Measurements from ENCODE around the gene ADGRL2.

DNA sequence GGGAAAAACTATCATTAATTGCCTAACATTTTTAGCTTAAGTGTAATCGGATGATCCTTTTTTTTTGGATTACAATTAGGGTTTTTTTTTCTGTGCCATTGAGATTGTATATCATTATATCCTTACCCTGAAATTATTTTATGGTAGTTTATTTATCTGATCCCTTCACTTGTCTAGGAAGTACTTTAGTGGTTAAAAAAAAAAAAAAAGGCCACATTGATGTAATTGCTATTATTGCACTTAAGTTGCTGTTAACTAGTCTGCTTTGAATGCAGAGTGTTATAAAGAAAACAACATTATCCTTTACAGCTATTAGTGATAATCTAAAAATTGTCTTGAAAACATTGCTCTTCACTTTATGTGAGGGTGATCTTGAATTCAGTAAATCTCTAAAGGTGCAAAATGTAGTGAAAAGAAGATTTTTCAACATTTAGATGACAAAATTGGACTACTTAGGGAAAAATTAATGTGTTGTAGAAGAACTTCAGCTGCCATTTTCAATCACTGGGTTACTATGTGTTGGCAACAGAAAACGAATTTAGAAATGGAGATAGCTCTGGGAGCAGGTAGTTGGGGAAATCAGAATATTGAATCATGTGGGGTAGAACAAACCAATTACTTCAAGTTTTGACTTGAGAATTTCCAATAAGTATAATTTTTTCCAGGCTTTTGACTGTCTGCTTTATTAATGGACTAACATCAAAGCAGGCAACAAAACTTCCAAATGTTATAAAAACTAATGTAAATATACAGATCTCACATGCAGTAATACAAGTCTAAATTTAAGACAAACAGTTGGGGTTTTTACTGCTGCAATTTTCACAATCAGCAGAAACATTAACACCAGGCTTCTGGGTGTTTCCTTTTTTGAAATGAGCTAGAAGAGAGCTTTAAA lies 5.0 kb downstream of the ADGRL2 start:
- TF ChIP-seq CTCF (IDR thresholded peaks at IDR 0.05) (no peak), POLR2A (IDR thresholded peaks at IDR 0.05) (no peak)
